NCI-H187 (cell line): ENCODE data around the gene LIF.

Source experiments
- DNase-seq, 2 experiments: peaks; one replicate each; lab custom pipeline; 2025; lab: John Stamatoyannopoulos, UW

The LIF gene

GRCh38 chr22:30284172-30284571 is 37.6 kb upstream of the LIF start:
- no peak for DNase-seq

- no peak for DNase-seq
Observed at GRCh38 chr22:30283342-30283741, 36.8 kb upstream of the LIF start.

DNA sequence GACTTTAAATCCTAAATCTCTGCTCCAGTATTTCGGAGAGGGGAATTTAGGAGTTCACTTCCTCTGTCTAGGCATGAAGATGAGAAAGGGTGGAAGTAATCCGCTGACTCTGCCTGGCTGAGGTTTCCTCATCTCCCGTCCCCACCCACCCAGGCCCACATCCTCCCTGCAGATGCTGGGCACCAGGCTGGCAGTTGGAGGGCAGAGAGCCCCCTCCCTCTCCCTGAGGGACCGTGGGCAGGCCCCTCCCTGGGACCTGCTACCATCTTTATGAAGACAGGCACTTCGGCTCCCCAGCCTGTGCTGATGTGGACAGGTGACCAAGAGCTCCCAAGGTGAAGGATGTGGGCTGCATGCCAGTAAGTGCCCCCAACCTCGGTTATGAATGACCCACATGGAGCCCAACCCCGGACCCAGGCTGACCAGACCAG is 36.1 kb upstream of the LIF start:
- no peak for DNase-seq

DNA sequence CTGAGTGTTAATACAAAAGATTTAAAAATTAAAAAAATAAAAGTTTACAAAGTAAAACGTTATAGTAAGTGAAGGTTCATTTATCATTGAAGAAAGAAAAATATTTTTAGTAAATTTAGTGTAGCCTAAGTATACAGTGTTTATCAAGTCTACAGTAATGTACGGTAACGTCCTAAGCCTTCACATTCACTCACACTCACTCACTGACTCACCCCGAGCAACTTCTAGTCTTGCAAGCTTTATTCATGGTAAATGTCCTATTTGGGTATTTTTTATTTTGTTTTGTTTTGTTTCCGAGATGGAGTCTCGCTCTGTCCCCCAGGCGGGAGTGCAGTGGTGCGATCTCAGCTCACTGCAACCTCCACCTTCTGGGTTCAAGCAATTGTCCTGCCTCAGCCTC is 33.9 kb upstream of the LIF start:
- DNase-seq = no peak

- DNase-seq = no peak
Observed at GRCh38 chr22:30279932-30280331, 33.4 kb upstream of the LIF start.

- DNase-seq = no peak
Observed at GRCh38 chr22:30279046-30279788, 32.7 kb upstream of the LIF start.

- DNase-seq = no peak
Observed at GRCh38 chr22:30277547-30278344, 31.2 kb upstream of the LIF start.

- DNase-seq = no peak
Observed at GRCh38 chr22:30276039-30276438, 29.5 kb upstream of the LIF start.

GRCh38 chr22:30275625-30276024 is 29.1 kb upstream of the LIF start:
- no peak for DNase-seq

DNA sequence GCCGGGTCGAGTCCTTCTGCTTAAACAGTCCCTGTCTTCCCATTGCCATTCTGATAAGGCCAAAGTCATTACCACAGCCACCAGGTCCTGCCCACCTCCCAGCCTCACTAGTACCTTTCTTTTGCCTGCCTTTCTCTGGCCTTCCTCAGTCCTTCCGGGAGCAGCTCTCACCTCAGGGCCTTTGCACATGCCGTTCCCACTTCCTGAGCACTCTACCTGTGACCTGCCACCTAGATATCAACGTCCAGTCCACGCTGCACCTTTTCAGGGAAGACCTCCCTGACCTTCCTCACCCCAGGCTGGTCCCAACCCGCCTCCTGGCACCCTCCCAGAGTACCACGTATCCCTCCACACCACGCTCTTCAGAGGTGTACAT is 27.9 kb upstream of the LIF start:
- DNase-seq = no peak

DNA sequence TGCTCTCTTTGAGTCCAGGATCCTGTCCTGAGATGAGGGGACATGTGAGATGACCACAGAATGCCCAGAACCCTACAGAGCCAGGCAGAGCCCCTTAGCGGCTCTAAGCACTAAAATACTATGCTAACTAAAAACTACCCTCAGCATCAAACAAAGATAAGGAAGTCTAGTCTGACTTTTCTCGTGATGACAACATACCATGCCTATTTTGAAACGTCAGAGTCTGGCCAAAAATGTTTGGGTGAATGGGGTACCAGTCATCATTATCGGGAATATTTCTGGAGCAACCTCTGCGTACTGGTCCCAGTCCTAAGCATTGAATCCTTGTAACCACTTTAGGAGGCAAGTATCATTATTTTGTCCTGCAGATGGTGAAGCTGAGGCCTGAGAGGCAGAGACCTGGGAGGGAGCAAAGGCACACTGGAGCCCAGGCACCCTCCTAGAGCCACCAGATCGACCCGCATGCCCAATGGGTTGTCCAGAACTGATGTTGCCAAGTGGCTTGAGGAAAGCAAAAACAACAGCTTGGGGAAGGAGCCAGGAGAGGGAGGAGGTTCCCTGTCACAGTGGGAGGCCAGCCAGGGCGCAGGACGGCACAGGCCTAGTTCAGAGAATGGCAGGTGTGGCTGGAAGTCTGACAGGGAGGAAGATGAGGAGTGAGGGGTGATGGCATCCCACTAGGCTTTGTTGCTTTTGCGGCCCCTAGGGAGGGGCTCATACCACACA is 27.3 kb upstream of the LIF start:
- no peak for DNase-seq

DNA sequence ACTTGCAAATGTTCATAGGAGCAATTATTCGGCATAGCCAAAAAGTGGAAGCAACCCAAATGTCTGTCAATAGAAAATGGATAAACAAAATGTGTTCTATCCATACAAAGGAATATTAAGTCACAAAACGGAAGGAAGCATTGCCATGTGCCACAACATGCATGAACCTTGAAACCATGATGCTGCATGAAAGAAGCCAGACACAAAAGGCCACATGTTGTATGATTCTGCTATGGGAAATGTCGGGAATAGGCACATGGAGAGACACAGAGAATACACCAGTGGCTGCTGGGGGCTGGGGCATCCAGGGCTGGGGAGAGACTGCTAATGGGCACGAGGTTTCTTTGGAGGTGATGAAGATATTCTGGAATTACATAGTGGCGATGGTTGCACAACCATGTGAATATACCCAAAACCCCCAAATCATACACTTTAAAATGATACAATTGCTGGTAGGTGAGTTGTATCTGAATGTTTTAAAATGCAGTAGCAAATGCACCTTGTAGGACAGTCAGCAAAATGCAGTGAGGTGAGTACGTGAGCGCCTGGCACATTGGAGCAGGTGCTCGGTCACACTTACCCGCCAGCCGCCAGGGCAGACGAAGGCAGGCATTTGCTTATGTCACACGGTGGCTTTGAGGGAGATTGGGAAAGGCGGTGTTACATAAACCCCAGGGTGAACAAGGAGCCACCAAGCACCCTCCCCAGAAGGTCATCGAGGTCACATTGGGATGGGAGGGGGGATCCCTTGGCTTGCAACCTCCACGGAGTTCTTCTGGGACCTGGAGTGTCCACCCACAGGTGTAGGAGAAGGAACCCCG is 26.4 kb upstream of the LIF start:
- no peak for DNase-seq

DNA sequence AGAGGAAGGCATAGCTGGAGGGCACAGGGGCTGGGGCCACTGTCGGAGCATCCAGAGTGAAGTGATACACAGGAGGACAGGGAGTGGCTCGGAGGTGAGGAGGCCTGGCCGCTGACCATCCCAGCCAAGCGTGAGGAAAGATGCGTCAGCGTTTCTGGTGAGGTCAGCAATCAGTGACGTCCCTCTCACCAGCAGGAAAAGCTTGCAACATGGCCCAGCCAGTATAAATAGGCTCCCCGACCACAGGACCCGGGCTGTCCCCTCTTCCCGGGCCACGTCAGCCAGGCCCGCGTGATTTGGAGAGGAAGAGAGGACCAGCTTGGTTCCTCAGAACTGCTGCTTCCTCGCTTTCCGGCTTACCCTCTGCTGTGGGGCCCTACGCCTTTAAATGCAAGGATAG is 24.3 kb upstream of the LIF start:
- no peak for DNase-seq

DNA sequence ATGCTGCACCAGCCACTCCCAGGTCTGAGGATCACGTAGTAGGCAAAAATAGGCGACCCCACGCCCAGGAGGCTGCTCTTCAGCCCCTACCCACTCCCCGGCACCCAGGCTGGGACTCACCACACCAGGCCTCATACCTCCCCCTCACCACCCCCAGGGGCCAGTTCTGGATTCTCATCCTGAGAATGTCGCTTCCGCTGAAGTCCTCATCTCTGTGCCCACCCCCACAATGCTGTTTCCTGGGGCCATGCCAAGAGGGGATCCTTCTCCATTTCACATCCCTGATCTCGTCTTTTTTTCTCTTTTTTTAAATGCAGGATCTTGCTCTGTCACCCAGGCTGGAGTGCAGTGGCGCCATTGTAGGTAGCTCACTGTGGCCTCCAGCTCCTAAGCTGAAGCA is 21.8 kb upstream of the LIF start:
- no peak for DNase-seq

DNA sequence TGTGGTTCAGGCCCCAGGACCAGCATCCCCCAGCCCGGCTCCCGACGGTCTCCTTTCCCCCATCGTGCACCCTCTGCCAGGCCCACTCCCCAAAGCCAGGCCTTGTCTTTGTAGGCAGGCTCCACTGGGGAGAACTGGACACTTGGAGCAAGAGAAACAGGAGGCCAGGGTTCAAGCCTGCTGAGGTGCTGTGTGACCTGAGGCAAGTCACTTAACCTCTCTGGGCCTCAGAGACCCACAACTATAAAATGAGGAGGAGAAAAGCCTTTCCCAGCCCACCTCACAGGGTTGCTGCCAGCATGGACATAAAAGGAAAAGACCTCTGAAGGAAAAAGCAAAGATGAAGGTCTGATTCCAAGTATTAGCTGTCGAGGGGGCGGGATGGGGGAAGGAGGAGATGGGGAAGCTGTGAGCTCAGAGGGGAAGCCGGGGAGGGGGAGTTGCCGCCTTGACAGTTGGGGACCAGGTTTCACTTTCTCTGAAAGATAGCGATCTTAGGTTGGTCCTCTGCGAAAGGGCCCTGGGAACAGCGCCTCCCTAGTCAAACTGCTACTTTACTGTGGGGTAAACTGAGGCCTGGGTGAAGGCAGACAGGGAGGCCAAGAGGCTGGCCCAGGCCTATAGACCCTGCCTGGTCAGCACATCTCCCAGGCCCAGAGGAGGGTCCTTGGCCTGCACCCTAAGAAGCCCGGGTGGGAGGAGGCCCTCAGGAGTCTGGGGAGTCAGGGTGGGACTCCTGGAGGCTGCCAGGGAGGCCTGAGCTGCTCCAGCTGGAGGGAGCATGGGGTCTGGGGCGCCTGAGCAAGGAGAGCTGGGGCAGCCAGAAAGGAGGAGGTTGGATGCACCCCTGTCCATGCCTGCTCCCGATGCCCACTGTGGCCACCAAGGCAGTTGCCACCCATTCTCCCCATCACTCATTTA is 21.1 kb upstream of the LIF start:
- no peak for DNase-seq

GRCh38 chr22:30266445-30267381 is 20.2 kb upstream of the LIF start, which contains the start of gene OSM:
Gene OSM (minus strand): TSS chr22:30266851. CDS start chr22:30266799, 52 bp downstream.
- no peak for DNase-seq

GRCh38 chr22:30265823-30266444 is 19.4 kb upstream of the LIF start:
- DNase-seq = no peak

DNA sequence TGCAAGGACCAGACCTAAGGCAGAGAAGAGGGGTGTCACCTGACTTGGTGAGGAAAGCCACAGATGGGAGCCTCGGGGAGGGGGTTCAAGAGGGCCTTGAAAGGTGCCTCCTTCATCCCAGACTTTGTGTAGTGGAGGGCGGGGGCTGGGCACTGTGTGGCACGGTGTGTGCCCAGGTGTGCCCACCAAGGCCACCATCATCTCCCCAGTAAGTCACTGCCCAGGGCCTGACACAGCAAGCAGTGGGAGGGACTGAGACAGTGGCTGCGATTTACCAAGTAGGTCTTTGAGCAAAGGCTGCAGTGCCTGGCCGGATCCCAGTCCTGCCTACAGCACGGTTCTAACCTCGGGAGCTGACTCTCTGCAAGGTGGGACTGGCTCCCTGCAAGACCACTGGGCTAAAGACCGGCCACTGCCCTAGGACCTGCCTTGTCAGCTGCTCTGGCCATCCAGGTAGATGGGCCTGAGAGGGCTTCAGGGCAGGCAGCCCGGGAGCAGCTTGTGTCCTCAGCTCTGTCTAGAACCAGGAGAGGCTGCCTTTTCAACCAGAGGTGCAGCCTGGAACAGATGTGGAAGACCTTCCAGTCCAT is 18.7 kb upstream of the LIF start:
- no peak for DNase-seq

GRCh38 chr22:30263883-30264282 is 17.3 kb upstream of the LIF start:
- no peak for DNase-seq
